Left lung (tissue), 10 donors: Measurements from ENCODE around the gene GSTM3. TPM values are rescaled to one million over a fixed set of nuclear protein-coding genes. Genes with fewer than 3 reads are reported as not detected.

Experiments
- ATAC-seq: fragments of 200-7000 bp; cut with Tn5 transposase; one replicate; pipeline ENCODE4 v1.9.1; 2020; ENCODE audit warnings: moderate library complexity
- DNase-seq, 4 donors: peaks; one replicate each; pipeline ENCODE4 v3.0.0-alpha.2; 2013 to 2020
- H3K27ac ChIP-seq, 2 donors: fragments of 200-600 bp; sonication (generic) in 1 of 2; one replicate each; pipeline versions ENCODE4 v1.5.0 to v1.8.0; 2020 to 2021
- H3K27me3 ChIP-seq, 2 donors: fragments of 200-600 bp; sonication (generic) in 1 of 2; one replicate each; pipeline versions ENCODE4 v1.5.0 to v1.8.0; 2020 to 2021
- H3K36me3 ChIP-seq, 2 donors: fragments of 200-600 bp; sonication (generic) in 1 of 2; one replicate each; pipeline versions ENCODE4 v1.5.0 to v1.8.0; 2020 to 2021
- H3K4me1 ChIP-seq, 2 donors: fragments of 200-600 bp; one replicate each; pipeline ENCODE4 v1.8.0; 2021
- H3K4me3 ChIP-seq, 2 donors: fragments of 200-600 bp; sonication (generic) in 1 of 2; one replicate each; pipeline versions ENCODE4 v1.5.0 to v1.8.0; 2020 to 2021; ENCODE audit warnings: mild to moderate bottlenecking in 1 of 2
- H3K9me3 ChIP-seq, 2 donors: fragments of 200-600 bp; sonication (generic) in 1 of 2; one replicate each; pipeline versions ENCODE4 v1.5.0 to v1.8.0; 2020 to 2021
- CTCF ChIP-seq, 2 donors: fragments of 200-600 bp; sonication (generic) in 1 of 2; IDR thresholded peaks; one replicate each; pipeline versions ENCODE4 v1.5.0 to v1.8.0; 2021; ENCODE audit warnings: antibody characterized with exemption in 2 of 2
- intact Hi-C, 2 donors: fragments of 100-400 bp; cut with DNase I; formaldehyde crosslinking; loops; one replicate each; pipeline versions ENCODE4 v1.11.2 to v1.14.2; 2022
- polyA plus RNA-seq, 6 donors: library from polyadenylated mRNA; unstranded; fragments of 120-200 nt; gene quantifications; one replicate each; pipeline ENCODE4 v1.2.1, GENCODE V29; 2013; ENCODE audit not compliant: insufficient read length in 6 of 6
- total RNA-seq, 2 donors: library from RNA; stranded (reverse); fragmentation: NEBNext Ultra II Directional; extraction: Animal tissue kit (Norgen Biotek cat#: 25700); gene quantifications; one replicate each; pipeline ENCODE4 v1.2.1, GENCODE V29; 2021
- donor health status: DM: no; HTN: yes; CAD: no.
- donor health status: DM: no; HTN: no; CAD: no.

The GSTM3 gene
- total and polyA plus RNA-seq, 8 donors, result 13.8 to 142 (median 104) TPM

GRCh38 chr1:109721971-109722370, 18.9 kb downstream of the GSTM3 start:
- no peak for TF ChIP-seq CTCF (IDR thresholded peaks at IDR 0.05)
- no peak for DNase-seq
- H3K4me3 ChIP-seq, result no peak overlapping the region
- no peaks in the 10 kb centered on the region for H3K27me3 ChIP-seq
- H3K36me3 ChIP-seq, result no peaks in the 10 kb centered on the region
- intact Hi-C loops, result no loop called here
- ATAC-seq, result no peak
- no peak overlapping the region for H3K27ac ChIP-seq
- H3K9me3 ChIP-seq, result no peaks in the 10 kb centered on the region
- no peaks in the 10 kb centered on the region for H3K4me1 ChIP-seq

DNA sequence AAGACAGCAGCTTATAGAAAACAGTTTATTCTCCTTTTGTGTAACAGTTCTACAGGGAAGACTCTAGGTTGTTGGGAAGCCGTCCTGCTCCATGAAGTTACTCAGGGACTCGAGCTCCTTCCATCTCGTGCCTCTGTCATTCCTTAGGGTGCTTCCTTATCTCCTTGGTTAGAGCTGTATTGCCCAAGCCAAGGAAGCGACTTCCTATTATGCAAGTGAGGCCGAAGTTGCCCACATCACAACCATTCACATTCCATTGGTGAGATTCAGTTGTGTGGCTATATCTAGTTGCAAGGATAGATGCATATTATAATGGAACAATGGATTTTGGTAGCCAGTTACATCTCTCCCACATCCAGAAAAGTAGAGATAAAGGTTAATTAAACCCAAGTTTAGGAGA, 19.8 kb downstream of the GSTM3 start:
- no peak for TF ChIP-seq CTCF (IDR thresholded peaks at IDR 0.05)
- Histone ChIP-seq H3K36me3 (no peaks in the 10 kb centered on the region), H3K4me3 (no peak overlapping the region), H3K27me3 (no peaks in the 10 kb centered on the region), H3K4me1 (no peaks in the 10 kb centered on the region), H3K27ac (no peak overlapping the region), H3K9me3 (no peaks in the 10 kb centered on the region)
- intact Hi-C loops, result no loop called here
- DNase-seq (no peak), ATAC-seq (no peak)

- no peak for DNase-seq
- TF ChIP-seq CTCF (IDR thresholded peaks at IDR 0.05), result no peak
- no peak for ATAC-seq
- Histone ChIP-seq H3K27ac (no peak overlapping the region), H3K4me1 (no peaks in the 10 kb centered on the region), H3K4me3 (no peak overlapping the region), H3K27me3 (no peaks in the 10 kb centered on the region), H3K9me3 (no peaks in the 10 kb centered on the region), H3K36me3 (no peaks in the 10 kb centered on the region)
- intact Hi-C loops, result loop anchor here in 1 of 2 donors (5.0 kb wide), 1 partner anchor 47 kb away; no protein-coding TSS in a partner anchor
These were observed 21.5 kb downstream of the GSTM3 start for GRCh38 chr1:109719337-109719837.

DNA sequence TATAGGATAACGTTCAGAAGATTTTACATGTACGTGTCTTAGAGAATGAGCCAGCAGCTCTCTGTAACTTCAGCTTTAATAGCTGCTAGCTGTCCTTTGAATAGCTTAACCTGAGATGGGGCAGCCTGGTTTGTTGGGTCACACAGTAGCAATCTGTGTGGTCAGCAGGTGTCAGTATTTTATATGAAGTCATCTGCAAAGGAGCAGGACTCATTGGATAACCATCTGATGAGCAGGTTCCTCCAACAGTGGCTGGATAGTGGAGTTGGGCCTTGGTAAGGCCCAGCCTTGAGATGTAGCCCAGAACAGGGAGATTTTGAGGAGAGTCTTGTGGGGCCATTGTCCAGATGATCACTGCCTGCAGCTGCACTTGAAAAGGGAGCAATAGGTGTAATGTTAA, 22.3 kb downstream of the GSTM3 start:
- DNase-seq (no peak), ATAC-seq (no peak)
- Histone ChIP-seq H3K36me3 (no peaks in the 10 kb centered on the region), H3K27ac (no peak overlapping the region), H3K9me3 (no peaks in the 10 kb centered on the region), H3K27me3 (no peaks in the 10 kb centered on the region), H3K4me1 (no peaks in the 10 kb centered on the region), H3K4me3 (no peak overlapping the region)
- TF ChIP-seq CTCF (IDR thresholded peaks at IDR 0.05), result no peak
- intact Hi-C loops, result loop anchor here in 1 of 2 donors (5.0 kb wide), 1 partner anchor 46 kb away; no protein-coding TSS in a partner anchor

- Histone ChIP-seq H3K27ac (no peak overlapping the region), H3K36me3 (no peaks in the 10 kb centered on the region), H3K9me3 (no peaks in the 10 kb centered on the region), H3K27me3 (no peaks in the 10 kb centered on the region), H3K4me1 (no peaks in the 10 kb centered on the region), H3K4me3 (no peak overlapping the region)
- intact Hi-C loops, result loop anchor here in 1 of 2 donors (5.0 kb wide), 1 partner anchor 45 kb away; no protein-coding TSS in a partner anchor
- no peak for DNase-seq
- no peak for TF ChIP-seq CTCF (IDR thresholded peaks at IDR 0.05)
- no peak for ATAC-seq
These were observed 23.1 kb downstream of the GSTM3 start for GRCh38 chr1:109717729-109718128.
